Panc1 (cell line): ENCODE measurements around the gene CLDN7. TPM values are rescaled to one million over a fixed set of nuclear protein-coding genes. Genes with fewer than 3 reads are reported as not detected.

Experiments
- ATAC-seq: fragments of 200-7000 bp; cut with Tn5 transposase; 2 replicates; pipeline ENCODE4 v1.9.1; 2020; ENCODE audit warnings: mild to moderate bottlenecking, moderate library complexity
- BruUV-seq: library from RNA; stranded (reverse); fragments of 400-500 nt; replicated peaks from 2 replicates; lab custom pipeline; 2021; lab: Mats Ljungman, UMichigan
- CTCF ChIA-PET: fragments of 300-600 bp; sonication (Branson Sonifier 250); formaldehyde crosslinking; loops from one replicate; lab custom pipeline; 2022; ENCODE audit warnings: antibody characterized with exemption; lab: Charles Lee
- POLR2A ChIA-PET: fragments of 300-600 bp; sonication (Branson Sonifier 250); formaldehyde crosslinking; loops from one replicate; lab custom pipeline; 2022; ENCODE audit warnings: antibody characterized with exemption; lab: Charles Lee
- DNase-seq: peaks from one replicate; pipeline ENCODE4 v3.0.0-alpha.2; 2010; ENCODE audit warnings: low read depth, low spot score
- H3K27ac ChIP-seq: 2 replicates; pipeline ENCODE4 v1.5.1; 2011; ENCODE audit warnings: mild to moderate bottlenecking, low read length, inconsistent platforms
- H3K27me3 ChIP-seq: fragments of 200-500 bp; sonication (Bioruptor generic); 2 replicates; pipeline ENCODE4 v1.6.0; 2014; ENCODE audit warnings: low read length, inconsistent platforms; ENCODE audit not compliant: control insufficient read depth, insufficient read depth
- H3K36me3 ChIP-seq: fragments of 200-500 bp; sonication (Bioruptor generic); 2 replicates; pipeline ENCODE4 v1.5.1; 2014; ENCODE audit warnings: inconsistent platforms, mild to moderate bottlenecking, low read length, moderate library complexity; ENCODE audit not compliant: control insufficient read depth, insufficient read depth
- H3K4me1 ChIP-seq: 2 replicates; pipeline ENCODE4 v1.5.1; 2011; ENCODE audit warnings: inconsistent platforms, mild to moderate bottlenecking, low read length, moderate library complexity; ENCODE audit not compliant: control insufficient read depth, insufficient read depth
- H3K4me3 ChIP-seq, 2 experiments: 2 replicates each; pipeline ENCODE4 v1.5.1; 2011 to 2012; ENCODE audit warnings: low read depth in 2 of 2, low read length in 2 of 2, mild to moderate bottlenecking in 2 of 2, inconsistent platforms in 1 of 2, moderate library complexity in 1 of 2
- H3K9me3 ChIP-seq: fragments of 200-500 bp; sonication (Bioruptor generic); 2 replicates; pipeline ENCODE4 v1.5.1; 2014; ENCODE audit warnings: low read depth, mild to moderate bottlenecking, inconsistent platforms, low read length, moderate library complexity; ENCODE audit not compliant: control insufficient read depth, insufficient read depth
- CTCF ChIP-seq: fragments of 450-650 bp; IDR thresholded peaks from 2 replicates; pipeline ENCODE4 v1.5.1; 2017; ENCODE audit warnings: mild to moderate bottlenecking
- POLR2AphosphoS5 ChIP-seq: IDR thresholded peaks from 2 replicates; pipeline ENCODE4 v1.6.1; 2012; ENCODE audit warnings: mild to moderate bottlenecking, low read depth, low read length, moderate library complexity
- REST ChIP-seq, 2 experiments: IDR thresholded peaks; 2 replicates each; pipeline ENCODE4 v1.6.1; 2011 to 2012; ENCODE audit warnings: low read depth in 2 of 2, control low read depth in 1 of 2, low read length in 1 of 2, mild to moderate bottlenecking in 1 of 2, moderate library complexity in 1 of 2; ENCODE audit not compliant: insufficient read depth in 1 of 2
- SIN3A ChIP-seq: IDR thresholded peaks from 2 replicates; pipeline ENCODE4 v1.6.1; 2012; ENCODE audit warnings: low read depth, mild to moderate bottlenecking, low read length, moderate library complexity, borderline replicate concordance; ENCODE audit not compliant: insufficient read depth
- TCF7L2 ChIP-seq: IDR thresholded peaks from 2 replicates; pipeline ENCODE4 v1.6.1; 2011; ENCODE audit warnings: mild to moderate bottlenecking, low read depth, low read length, inconsistent platforms
- in situ Hi-C: cut with HindIII; loops from 2 replicates; pipeline ENCODE4 v1.10.0; 2016; ENCODE audit warnings: low sequenced_read_pairs, low pct_unique_long_range_greater_than_20kb
- intact Hi-C: fragments of 100-400 bp; cut with micrococcal nuclease; formaldehyde crosslinking; loops from one replicate; pipeline ENCODE4 v1.10.0; 2022; ENCODE audit not compliant: unreplicated experiment
- total RNA-seq: library from RNA; stranded (reverse); gene quantifications from one replicate; pipeline ENCODE4 v1.2.1, GENCODE V29; 2021; ENCODE audit not compliant: unreplicated experiment

Gene CLDN7
- total RNA-seq, 1 experiment from 2014 or later: 43.1 TPM

- POLR2A ChIA-PET: no interaction called here
- DNase-seq: no peak
- peak; percentile 70 for ATAC-seq
- CTCF ChIA-PET: no interaction called here
- H3K4me1 ChIP-seq: peaks cover 22% of the 10 kb centered on the region
- H3K4me3 ChIP-seq: peak overlapping the region; percentile 50 to 65
- BruUV-seq: no TSS peak
- in situ Hi-C loops: no loop called here
- no peaks in the 10 kb centered on the region for H3K27me3 ChIP-seq
- intact Hi-C loops: no loop called here
- H3K27ac ChIP-seq: peak overlapping the region; percentile 77
- H3K36me3 ChIP-seq: peaks cover 3% of the 10 kb centered on the region
- H3K9me3 ChIP-seq: no peaks in the 10 kb centered on the region
- TF ChIP-seq TCF7L2: no peak
- no peak for TF ChIP-seq SIN3A
- no peak for TF ChIP-seq REST (IDR thresholded peaks at IDR 0.05; ENCODE audit: insufficient read depth in 1 of 2, low read depth in 2 of 2, low read length in 1 of 2)
Measured at GRCh38 chr17:7260651-7261378, 1.5 kb downstream of the CLDN7 start.

- in situ Hi-C loops: no loop called here
- H3K27me3 ChIP-seq: no peaks in the 10 kb centered on the region
- peaks cover 3% of the 10 kb centered on the region for H3K36me3 ChIP-seq
- no peak for TF ChIP-seq POLR2AphosphoS5
- TF ChIP-seq REST (IDR thresholded peaks at IDR 0.05; ENCODE audit: insufficient read depth in 1 of 2, low read depth in 2 of 2, low read length in 1 of 2): no peak
- no peak for TF ChIP-seq TCF7L2
- TF ChIP-seq SIN3A: no peak
- TF ChIP-seq CTCF: no peak
- peak overlapping the region; percentile 50 to 65; a peak in 3 of 4 replicates for H3K4me3 ChIP-seq
- DNase-seq (no peak), ATAC-seq (0 out of 2 replicates have a peak, but pooled peaks have one; percentile 4)
- ChIA-PET CTCF (no interaction called here), POLR2A (no interaction called here)
- peaks cover 22% of the 10 kb centered on the region for H3K4me1 ChIP-seq
- BruUV-seq: TSS peak; percentile 71
- intact Hi-C loops: no loop called here
- H3K27ac ChIP-seq: peak overlapping the region; percentile 77
- no peaks in the 10 kb centered on the region for H3K9me3 ChIP-seq
Measured at GRCh38 chr17:7260151-7260550, 2.1 kb downstream of the CLDN7 start.
